ENCODE data around the gene MINDY1. TPM values are rescaled to one million over a fixed set of nuclear protein-coding genes. Genes with fewer than 3 reads are reported as not detected.
A peak's percentile ranks its signal among the peaks of the same experiment; 100 is the strongest.

Gene MINDY1
- total RNA-seq, 2 experiments from 2014 or later: 8.5 to 13.8 TPM

- Histone ChIP-seq H3K9me2 (ENCODE audit: insufficient read depth, low read length) (no peaks in the 10 kb centered on the region), H3K4me3 (ENCODE audit: low read depth, low read length, poor library complexity, severe bottlenecking) (no peak overlapping the region), H3K27ac (ENCODE audit: low read depth, low read length, poor library complexity, severe bottlenecking) (no peak overlapping the region), H3K4me1 (ENCODE audit: insufficient read depth, low read length, poor library complexity, severe bottlenecking) (peaks cover 51% of the 10 kb centered on the region), H3K79me2 (ENCODE audit: insufficient read depth, low read depth, low read length) (peaks cover 27% of the 10 kb centered on the region; the same call in 1 of the 2 replicates), H3K9me3 (ENCODE audit: low read length) (no peaks in the 10 kb centered on the region), H2AFZ (ENCODE audit: low read length) (no peak overlapping the region), H4K20me1 (ENCODE audit: insufficient read depth, low read length) (no peaks in the 10 kb centered on the region), H3K36me3 (ENCODE audit: insufficient read depth, low read length) (peaks cover 3% of the 10 kb centered on the region; the same call in 1 of the 2 replicates), H3K4me2 (ENCODE audit: low read length) (no peak overlapping the region)
- intact Hi-C loops (cut with micrococcal nuclease; ENCODE audit: unreplicated experiment): loop anchor here (5.0 to 10.0 kb wide), 2 partner anchors 349 to 512 kb away; partner anchors contain the start of gene ENSA
- no TSS peak for BruUV-seq (replicated peaks)
- DNase-seq (ENCODE audit: low spot score): no peak
- CTCF ChIA-PET (ENCODE audit: unreplicated experiment): interaction anchor here (1.6 kb wide), 1 partner anchor 30 kb away, joined by 6 read pairs; the partner anchor contains the start of gene MINDY1
- POLR2A ChIA-PET: interaction anchor here (0.7 kb wide), 4 partner anchors 9 to 361 kb away, joined by 3 to 4 read pairs (median 3); no protein-coding TSS in a partner anchor
- TF ChIP-seq, protein P1, sequence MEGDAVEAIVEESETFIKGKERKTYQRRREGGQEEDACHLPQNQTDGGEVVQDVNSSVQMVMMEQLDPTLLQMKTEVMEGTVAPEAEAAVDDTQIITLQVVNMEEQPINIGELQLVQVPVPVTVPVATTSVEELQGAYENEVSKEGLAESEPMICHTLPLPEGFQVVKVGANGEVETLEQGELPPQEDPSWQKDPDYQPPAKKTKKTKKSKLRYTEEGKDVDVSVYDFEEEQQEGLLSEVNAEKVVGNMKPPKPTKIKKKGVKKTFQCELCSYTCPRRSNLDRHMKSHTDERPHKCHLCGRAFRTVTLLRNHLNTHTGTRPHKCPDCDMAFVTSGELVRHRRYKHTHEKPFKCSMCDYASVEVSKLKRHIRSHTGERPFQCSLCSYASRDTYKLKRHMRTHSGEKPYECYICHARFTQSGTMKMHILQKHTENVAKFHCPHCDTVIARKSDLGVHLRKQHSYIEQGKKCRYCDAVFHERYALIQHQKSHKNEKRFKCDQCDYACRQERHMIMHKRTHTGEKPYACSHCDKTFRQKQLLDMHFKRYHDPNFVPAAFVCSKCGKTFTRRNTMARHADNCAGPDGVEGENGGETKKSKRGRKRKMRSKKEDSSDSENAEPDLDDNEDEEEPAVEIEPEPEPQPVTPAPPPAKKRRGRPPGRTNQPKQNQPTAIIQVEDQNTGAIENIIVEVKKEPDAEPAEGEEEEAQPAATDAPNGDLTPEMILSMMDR (conservative IDR thresholded peaks at IDR 0.05; ENCODE audit: low read length): no peak
- TF ChIP-seq EZH2phosphoT487 (IDR thresholded peaks at IDR 0.05; ENCODE audit: borderline replicate concordance, low read depth, low read length): no peak
These were observed 30.3 kb downstream of the MINDY1 start for GRCh38 chr1:150976401-150976821.

DNA sequence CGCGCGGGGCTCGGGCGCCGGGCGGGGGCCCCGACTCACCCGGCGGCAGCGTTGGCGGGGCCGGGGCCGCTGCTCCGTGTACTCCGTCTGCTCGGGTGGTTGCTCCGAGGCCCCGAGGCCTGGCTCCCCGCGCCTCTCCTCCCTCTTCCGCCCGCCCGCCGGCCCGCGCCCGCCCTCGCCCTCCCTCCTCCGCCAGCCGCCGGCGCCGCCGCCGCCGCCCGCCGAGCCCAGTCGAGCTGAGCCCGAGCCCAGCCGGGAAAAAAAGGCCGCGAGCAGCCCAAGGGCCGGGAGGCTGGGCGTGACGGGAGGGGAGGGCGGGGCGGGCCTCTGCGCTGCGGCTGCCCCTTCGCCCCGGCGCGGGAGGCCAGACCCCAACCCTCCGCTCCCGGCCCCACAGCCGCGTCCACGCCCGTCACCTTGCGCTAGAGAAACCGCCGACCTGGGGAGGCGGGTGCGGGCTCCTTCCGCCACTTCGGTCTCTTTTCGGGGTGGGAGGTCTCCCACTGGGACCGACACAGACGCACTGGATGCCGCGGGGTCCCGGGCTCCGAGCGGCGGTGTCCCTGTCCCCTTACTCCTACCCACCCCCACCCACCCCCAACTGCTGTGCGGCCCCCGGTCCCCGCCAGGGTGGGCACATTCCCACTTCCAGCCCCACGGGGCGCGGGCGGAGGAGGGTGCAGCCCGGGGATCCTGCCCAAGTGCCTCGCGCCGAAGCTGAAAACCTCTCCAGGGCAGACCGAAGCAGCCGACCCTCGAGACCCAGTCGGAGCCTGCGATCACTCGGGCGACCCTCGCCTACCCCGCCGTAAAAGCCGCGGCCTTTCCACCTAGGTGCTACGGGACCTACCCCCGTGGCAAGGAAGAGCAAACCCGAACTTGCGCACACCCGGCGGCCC is 31.9 kb downstream of the MINDY1 start, which contains the start of gene CERS2:
Gene CERS2 (minus strand): TSS at position 256 of the 899 bp plus-strand sequence. CDS start 5,745 bp downstream, outside the sequence.
- no TSS peak for BruUV-seq (replicated peaks)
- POLR2A ChIA-PET: interaction anchor here (1.1 to 1.7 kb wide), 3 partner anchors 8 to 31 kb away, joined by 3 to 7 read pairs (median 5); partner anchors contain the start of genes ANXA9 and MINDY1

More for the DNA sequence above, 31.9 kb downstream of the MINDY1 start, which contains the start of gene CERS2:
- TF ChIP-seq EZH2phosphoT487 (IDR thresholded peaks at IDR 0.05; ENCODE audit: borderline replicate concordance, low read depth, low read length): no peak
- TF ChIP-seq, protein P1 (conservative IDR thresholded peaks at IDR 0.05; ENCODE audit: low read length): no peak
- Histone ChIP-seq H3K79me2 (ENCODE audit: insufficient read depth, low read depth, low read length) (peaks cover 40% of the 10 kb centered on the region; the same call in 1 of the 2 replicates), H3K27ac (ENCODE audit: low read depth, low read length, poor library complexity, severe bottlenecking) (peak within 1 kb of the TSS; percentile 72), H3K36me3 (ENCODE audit: insufficient read depth, low read length) (peaks cover 3% of the 10 kb centered on the region; the same call in 1 of the 2 replicates), H2AFZ (ENCODE audit: low read length) (peak within 1 kb of the TSS; percentile 64), H3K9me2 (ENCODE audit: insufficient read depth, low read length) (no peaks in the 10 kb centered on the region), H3K9me3 (ENCODE audit: low read length) (no peaks in the 10 kb centered on the region), H3K4me1 (ENCODE audit: insufficient read depth, low read length, poor library complexity, severe bottlenecking) (peaks cover 44% of the 10 kb centered on the region), H3K4me3 (ENCODE audit: low read depth, low read length, poor library complexity, severe bottlenecking) (peak within 1 kb of the TSS; percentile 80), H3K4me2 (ENCODE audit: low read length) (peak within 1 kb of the TSS; percentile 83), H4K20me1 (ENCODE audit: insufficient read depth, low read length) (no peaks in the 10 kb centered on the region)
- CTCF ChIA-PET (ENCODE audit: unreplicated experiment): no interaction called here
- peak; percentile 74 for DNase-seq (ENCODE audit: low spot score)
- intact Hi-C loops (cut with micrococcal nuclease; ENCODE audit: unreplicated experiment): loop anchor here (1.0 to 10.0 kb wide), 4 partner anchors 49 to 510 kb away; partner anchors contain the start of genes ENSA and SETDB1

Data from OCI-LY7 (cell line).